ENCODE measurements around the gene PPP2R2D. TPM values are rescaled to one million over a fixed set of nuclear protein-coding genes. Genes with fewer than 3 reads are reported as not detected.

PPP2R2D gene
- total RNA-seq, 1 experiment from 2014 or later: 23.5 TPM

GRCh38 chr10:131909929-131910328, 9.1 kb downstream of the PPP2R2D start:
- H3K27me3 ChIP-seq (ENCODE audit: insufficient read depth, low read depth): no peaks in the 10 kb centered on the region
- H3K9me2 ChIP-seq (ENCODE audit: insufficient read depth): no peaks in the 10 kb centered on the region
- no TSS peak for BruUV-seq (replicated peaks)
- peaks cover 84% of the 10 kb centered on the region for H3K79me2 ChIP-seq (ENCODE audit: low read depth)
- peaks cover 41% of the 10 kb centered on the region for H4K20me1 ChIP-seq (ENCODE audit: insufficient read depth)
- no peak for TF ChIP-seq EZH2 (IDR thresholded peaks at IDR 0.05; ENCODE audit: low read depth)
- no peak overlapping the region for H3K27ac ChIP-seq
- no peak overlapping the region for H2AFZ ChIP-seq
- ChIA-PET CTCF (no interaction called here), POLR2A (ENCODE audit: unreplicated experiment) (no interaction called here)
- no peaks in the 10 kb centered on the region for H3K9me3 ChIP-seq (ENCODE audit: insufficient read depth, low read depth)
- H3K4me2 ChIP-seq: no peak overlapping the region
- H3K36me3 ChIP-seq (ENCODE audit: low read depth): no peaks in the 10 kb centered on the region
- H3K4me1 ChIP-seq (replicated peaks; ENCODE audit: insufficient read depth): peaks cover 14% of the 10 kb centered on the region; the same call in 1 of the 2 replicates
- no peaks in the 10 kb centered on the region for H3F3A ChIP-seq (ENCODE audit: insufficient read depth, low read depth)
- DNase-seq: no peak
- intact Hi-C loops (cut with micrococcal nuclease; ENCODE audit: unreplicated experiment): no loop called here
- H3K4me3 ChIP-seq: no peak overlapping the region

GRCh38 chr10:131910663-131911314, 10.0 kb downstream of the PPP2R2D start:
- no peaks in the 10 kb centered on the region for H3K9me3 ChIP-seq (ENCODE audit: insufficient read depth, low read depth)
- peaks cover 36% of the 10 kb centered on the region for H4K20me1 ChIP-seq (ENCODE audit: insufficient read depth)
- no peak overlapping the region for H2AFZ ChIP-seq
- intact Hi-C loops (cut with micrococcal nuclease; ENCODE audit: unreplicated experiment): no loop called here
- H3F3A ChIP-seq (ENCODE audit: insufficient read depth, low read depth): no peaks in the 10 kb centered on the region
- no peaks in the 10 kb centered on the region for H3K36me3 ChIP-seq (ENCODE audit: low read depth)
- H3K9me2 ChIP-seq (ENCODE audit: insufficient read depth): no peaks in the 10 kb centered on the region
- no TSS peak for BruUV-seq (replicated peaks)
- peaks cover 84% of the 10 kb centered on the region for H3K79me2 ChIP-seq (ENCODE audit: low read depth)
- H3K4me3 ChIP-seq: no peak overlapping the region
- DNase-seq: no peak
- no peak overlapping the region for H3K4me2 ChIP-seq
- POLR2A ChIA-PET (ENCODE audit: unreplicated experiment): no interaction called here
- H3K27ac ChIP-seq: no peak overlapping the region
- no peak for TF ChIP-seq EZH2 (IDR thresholded peaks at IDR 0.05; ENCODE audit: low read depth)
- no peak for TF ChIP-seq CTCF (conservative IDR thresholded peaks at IDR 0.05)
- CTCF ChIA-PET: no interaction called here
- peaks cover 7% of the 10 kb centered on the region; the same call in 1 of the 2 replicates for H3K4me1 ChIP-seq (replicated peaks; ENCODE audit: insufficient read depth)
- H3K27me3 ChIP-seq (ENCODE audit: insufficient read depth, low read depth): no peaks in the 10 kb centered on the region

GRCh38 chr10:131911451-131911850, 10.6 kb downstream of the PPP2R2D start:
- no peak overlapping the region for H3K27ac ChIP-seq
- no TSS peak for BruUV-seq (replicated peaks)
- no peak overlapping the region for H3K4me2 ChIP-seq
- no peak for DNase-seq
- no peaks in the 10 kb centered on the region for H3K9me3 ChIP-seq (ENCODE audit: insufficient read depth, low read depth)
- no peaks in the 10 kb centered on the region for H3K36me3 ChIP-seq (ENCODE audit: low read depth)
- no peak for TF ChIP-seq EZH2 (IDR thresholded peaks at IDR 0.05; ENCODE audit: low read depth)
- no peak for TF ChIP-seq CTCF (conservative IDR thresholded peaks at IDR 0.05)
- H4K20me1 ChIP-seq (ENCODE audit: insufficient read depth): peaks cover 33% of the 10 kb centered on the region
- H3K4me3 ChIP-seq: no peak overlapping the region
- peaks cover 2% of the 10 kb centered on the region; the same call in 1 of the 2 replicates for H3K4me1 ChIP-seq (replicated peaks; ENCODE audit: insufficient read depth)
- peaks cover 84% of the 10 kb centered on the region for H3K79me2 ChIP-seq (ENCODE audit: low read depth)
- POLR2A ChIA-PET (ENCODE audit: unreplicated experiment): no interaction called here
- H3F3A ChIP-seq (ENCODE audit: insufficient read depth, low read depth): no peaks in the 10 kb centered on the region
- H2AFZ ChIP-seq: no peak overlapping the region
- CTCF ChIA-PET: no interaction called here
- intact Hi-C loops (cut with micrococcal nuclease; ENCODE audit: unreplicated experiment): no loop called here
- H3K27me3 ChIP-seq (ENCODE audit: insufficient read depth, low read depth): no peaks in the 10 kb centered on the region
- no peaks in the 10 kb centered on the region for H3K9me2 ChIP-seq (ENCODE audit: insufficient read depth)

- no peaks in the 10 kb centered on the region for H3F3A ChIP-seq (ENCODE audit: insufficient read depth, low read depth)
- no peaks in the 10 kb centered on the region for H3K9me2 ChIP-seq (ENCODE audit: insufficient read depth)
- H3K9me3 ChIP-seq (ENCODE audit: insufficient read depth, low read depth): no peaks in the 10 kb centered on the region
- TF ChIP-seq EZH2 (IDR thresholded peaks at IDR 0.05; ENCODE audit: low read depth) (no peak), CTCF (conservative IDR thresholded peaks at IDR 0.05) (no peak)
- BruUV-seq (replicated peaks): no TSS peak
- no peak overlapping the region for H3K27ac ChIP-seq
- H3K79me2 ChIP-seq (ENCODE audit: low read depth): peaks cover 75% of the 10 kb centered on the region
- H3K4me1 ChIP-seq (replicated peaks; ENCODE audit: insufficient read depth): no peaks in the 10 kb centered on the region
- no peaks in the 10 kb centered on the region for H3K36me3 ChIP-seq (ENCODE audit: low read depth)
- no peak for DNase-seq
- H3K4me2 ChIP-seq: no peak overlapping the region
- H2AFZ ChIP-seq: no peak overlapping the region
- ChIA-PET POLR2A (ENCODE audit: unreplicated experiment) (no interaction called here), CTCF (no interaction called here)
- intact Hi-C loops (cut with micrococcal nuclease; ENCODE audit: unreplicated experiment): no loop called here
- H3K4me3 ChIP-seq: no peak overlapping the region
- no peaks in the 10 kb centered on the region for H3K27me3 ChIP-seq (ENCODE audit: insufficient read depth, low read depth)
- peaks cover 31% of the 10 kb centered on the region for H4K20me1 ChIP-seq (ENCODE audit: insufficient read depth)
Measured at GRCh38 chr10:131912620-131913019, 11.8 kb downstream of the PPP2R2D start.

Measured in PC-9 (cell line).